CD4-positive, alpha-beta T cell treated with Interleukin-4 for 4 hours (primary cell): Measurements from ENCODE around the gene HS3ST4.

Source experiments
- DNase-seq: peaks from one replicate; pipeline ENCODE4 v3.0.0-alpha.2; 2020

Gene HS3ST4

DNA sequence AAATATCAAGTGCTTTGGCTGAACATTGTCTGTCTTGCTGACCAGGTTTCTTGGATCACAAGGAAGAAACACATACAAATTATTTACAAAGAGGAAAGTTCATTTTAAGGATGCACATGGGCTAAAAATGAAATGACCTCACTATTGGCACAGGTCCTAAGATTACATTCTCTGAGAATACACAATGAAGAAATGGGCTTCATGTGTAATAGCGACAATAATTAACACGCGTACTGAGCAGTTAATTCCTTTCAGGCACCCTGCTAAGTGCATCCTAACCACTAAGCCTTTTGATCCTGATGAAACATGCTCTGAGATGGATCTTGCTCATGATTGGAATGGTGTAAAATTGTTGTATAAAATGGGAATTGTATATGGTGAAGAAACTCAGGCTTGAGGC is 429.0 kb downstream of the HS3ST4 start:
- DNase-seq = no peak

DNA sequence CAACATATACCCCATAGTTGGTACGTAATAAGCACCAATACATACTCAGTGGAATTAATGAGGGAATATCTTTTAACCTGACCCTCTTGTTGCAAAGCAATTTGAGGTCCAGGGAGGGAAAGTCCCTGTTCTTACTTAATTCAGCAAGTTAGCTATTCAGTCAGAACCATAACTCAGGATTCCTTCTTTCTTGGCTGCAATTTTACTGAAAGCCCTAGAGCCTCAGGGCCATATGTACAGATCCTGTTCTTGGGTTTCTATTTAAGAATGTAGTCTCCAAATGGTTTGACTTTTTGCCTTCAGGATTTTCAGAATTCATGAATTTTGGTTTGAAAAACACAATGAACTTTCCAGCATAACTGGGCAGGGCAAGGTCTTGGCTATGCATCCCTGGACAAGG is 436.5 kb downstream of the HS3ST4 start:
- DNase-seq = no peak

DNA sequence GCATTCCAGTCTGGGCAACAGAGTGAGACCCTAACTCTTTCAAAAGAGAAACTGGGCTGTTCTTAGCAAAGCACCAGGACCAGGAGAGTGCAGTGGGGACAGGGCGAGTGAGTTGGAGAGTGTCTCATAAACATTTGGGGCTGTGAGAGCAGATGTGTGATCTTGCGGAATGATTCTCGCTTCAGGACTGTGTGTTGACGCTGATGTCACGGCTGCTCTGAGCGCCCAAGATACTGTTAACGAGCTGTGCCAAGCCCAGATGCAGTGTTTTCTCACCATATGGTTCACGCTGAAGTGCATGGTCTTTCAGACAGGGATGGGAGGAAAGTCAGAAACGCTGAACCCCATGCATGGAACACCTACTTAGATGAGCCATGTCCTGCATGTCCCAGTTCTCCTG is 438.2 kb downstream of the HS3ST4 start:
- no peak for DNase-seq

- no peak for DNase-seq
Measured at GRCh38 chr16:26133416-26134093, 441.8 kb downstream of the HS3ST4 start.

DNA sequence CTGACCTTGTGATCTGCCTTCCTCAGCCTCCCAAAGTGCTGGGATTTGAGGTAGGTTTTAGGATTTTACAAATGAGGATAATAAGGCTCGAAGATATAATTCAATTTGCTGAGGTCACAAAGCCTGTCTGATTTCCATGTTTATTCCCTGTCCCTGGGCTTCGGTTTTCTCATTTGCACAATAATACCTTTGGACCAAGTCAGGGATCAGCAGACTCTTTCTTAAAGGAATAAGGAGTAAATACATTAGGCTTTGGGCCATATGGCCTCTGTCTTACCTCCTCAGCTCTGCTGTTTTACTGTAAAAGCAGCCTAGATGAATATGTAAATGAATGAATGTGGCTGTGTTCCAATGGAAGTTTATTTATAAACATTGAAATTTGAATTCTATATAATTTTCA is 442.8 kb downstream of the HS3ST4 start:
- no peak for DNase-seq

GRCh38 chr16:26137956-26138355 is 446.2 kb downstream of the HS3ST4 start:
- DNase-seq = no peak

- DNase-seq = no peak
Measured at GRCh38 chr16:26139091-26139490, 447.3 kb downstream of the HS3ST4 start.

DNA sequence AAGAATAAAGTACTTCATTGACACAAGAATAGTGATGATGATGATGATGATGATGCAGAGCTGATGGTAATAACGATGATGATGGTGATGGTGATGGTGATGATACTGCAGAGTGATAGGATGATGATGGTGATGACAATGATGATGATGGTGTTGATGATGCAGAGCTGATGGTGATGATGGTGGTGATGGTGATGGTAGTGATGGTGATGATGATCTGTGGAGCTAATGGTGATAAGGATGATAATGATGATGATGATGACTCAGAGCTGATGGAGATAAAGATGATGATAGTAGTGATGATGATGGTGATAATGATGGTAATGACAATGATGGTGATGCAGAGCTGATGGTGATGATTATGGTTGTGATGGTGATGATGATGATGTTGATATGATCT is 448.1 kb downstream of the HS3ST4 start:
- no peak for DNase-seq

DNA sequence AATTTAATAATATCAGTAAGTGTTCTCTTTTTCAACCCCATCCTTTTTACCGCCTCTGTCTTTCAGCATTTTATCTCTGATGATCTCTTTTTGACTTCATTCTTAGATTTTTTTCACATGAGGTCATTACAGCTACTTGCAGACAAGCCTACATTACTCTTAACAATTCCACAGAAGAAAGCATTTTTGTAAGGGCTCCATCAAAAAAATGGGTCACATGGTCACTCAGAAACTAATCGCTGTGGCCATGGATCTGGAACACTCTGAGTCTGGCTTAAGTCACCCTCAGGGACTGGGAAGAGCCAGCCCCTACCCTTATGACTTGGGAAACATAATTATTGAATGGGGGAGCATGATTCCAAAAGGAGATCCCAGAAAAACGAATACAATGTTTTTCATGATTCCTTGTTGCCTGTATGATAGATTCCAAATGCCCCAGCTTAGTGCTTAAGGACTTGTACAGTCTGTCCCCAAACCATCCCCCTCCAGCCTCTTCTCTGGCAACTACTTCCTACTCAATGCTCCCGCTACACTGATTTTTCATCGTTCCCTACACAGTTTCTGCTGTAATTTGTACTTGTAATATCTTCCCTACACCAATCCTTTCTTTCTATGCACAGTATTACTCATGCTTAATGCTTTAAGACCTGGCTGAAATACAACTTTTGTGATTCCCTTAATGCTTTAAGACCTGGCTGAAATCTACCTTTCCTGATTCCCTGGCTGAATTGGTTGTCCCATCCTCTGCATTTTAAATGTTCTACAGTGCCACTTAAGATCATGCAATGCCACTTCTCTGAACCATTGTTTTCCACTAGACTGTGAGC is 457.8 kb downstream of the HS3ST4 start:
- no peak for DNase-seq

DNA sequence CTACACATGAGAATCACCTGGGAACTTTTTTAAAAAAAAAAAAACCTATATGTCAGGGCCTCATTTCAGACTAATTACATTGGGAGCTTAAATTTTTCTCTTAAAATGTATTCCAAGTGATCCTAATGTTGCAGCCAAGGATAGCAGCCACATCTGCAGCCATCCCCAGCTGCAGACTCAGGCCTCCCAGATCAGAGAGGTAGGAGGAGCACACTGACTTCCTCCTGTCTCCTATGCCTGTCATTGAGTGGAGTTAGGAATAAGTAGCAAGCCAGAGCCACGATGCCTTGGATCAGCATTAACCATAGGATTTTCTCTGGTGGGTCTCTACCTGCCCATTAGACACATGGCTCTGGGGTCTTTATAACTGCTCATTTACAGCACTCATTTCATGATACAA is 463.5 kb downstream of the HS3ST4 start:
- no peak for DNase-seq

GRCh38 chr16:26157319-26157718 is 465.6 kb downstream of the HS3ST4 start:
- DNase-seq = no peak

DNA sequence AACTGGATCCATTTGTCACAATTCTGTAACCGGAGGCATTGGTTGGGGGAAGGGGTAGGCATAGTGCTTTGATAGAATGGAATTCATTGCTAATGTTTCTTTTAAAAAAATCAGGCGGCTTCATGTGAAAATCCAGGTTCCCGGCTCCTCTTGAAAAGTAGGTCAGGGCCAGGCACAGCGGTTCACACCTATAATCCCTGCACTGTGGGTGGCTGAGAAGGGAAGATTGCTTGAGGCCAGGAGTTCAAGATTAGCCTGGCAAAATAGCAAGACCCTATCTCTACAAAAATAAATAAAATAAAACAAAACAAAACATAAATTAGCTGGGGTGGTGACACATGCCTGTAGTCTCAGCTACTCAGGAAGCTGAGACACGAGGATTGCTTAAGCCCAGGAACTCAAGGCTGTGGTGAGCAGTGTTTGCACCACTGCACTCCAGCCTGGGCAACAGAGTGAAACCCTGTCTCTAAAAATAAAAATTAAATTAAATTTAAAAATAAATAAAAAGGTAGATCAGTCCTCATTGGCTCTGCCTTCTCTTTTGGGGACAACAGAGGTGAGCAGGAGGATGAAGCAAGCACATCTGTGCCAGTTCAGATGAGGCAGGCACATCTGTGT is 466.5 kb downstream of the HS3ST4 start:
- DNase-seq = no peak

- no peak for DNase-seq
Measured at GRCh38 chr16:26161461-26162180, 469.9 kb downstream of the HS3ST4 start.

DNA sequence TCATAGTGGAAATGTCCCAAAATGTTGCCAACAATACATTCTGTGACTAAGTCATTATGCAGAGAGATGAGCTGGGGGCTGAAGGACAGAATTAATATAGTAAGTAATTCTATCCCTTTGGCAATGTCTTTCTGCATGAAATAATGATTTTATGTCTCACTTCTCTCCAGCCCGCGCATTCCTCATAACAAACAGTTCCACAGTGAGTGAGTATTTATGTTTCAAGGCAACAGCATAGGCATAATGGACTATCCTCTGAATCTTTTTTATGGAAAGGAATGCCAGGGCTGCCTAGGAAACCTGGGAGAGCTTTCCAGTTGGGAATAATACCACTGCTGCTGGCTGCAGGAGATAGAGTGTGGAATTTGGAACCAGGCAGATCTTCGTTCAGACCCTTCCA is 477.7 kb downstream of the HS3ST4 start:
- DNase-seq = no peak

DNA sequence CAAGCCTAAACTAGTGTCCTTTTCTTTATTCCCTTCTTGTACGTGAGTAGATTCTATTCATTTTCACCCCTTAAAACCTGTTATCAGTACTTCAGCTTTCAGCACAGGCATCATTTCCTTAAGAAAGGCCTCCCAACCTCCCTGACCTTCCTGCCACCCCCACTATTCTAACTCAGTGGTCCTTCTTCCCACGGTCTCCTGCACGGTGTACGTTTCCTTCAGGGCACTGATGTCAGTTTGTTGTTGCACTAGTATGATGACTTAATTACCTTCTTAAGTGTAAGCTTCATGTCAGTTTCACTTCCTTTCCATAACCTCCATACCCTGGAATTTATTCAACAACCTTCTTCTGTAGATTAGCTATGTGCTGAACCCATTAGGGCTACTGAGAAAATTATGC is 484.2 kb downstream of the HS3ST4 start:
- DNase-seq = no peak

GRCh38 chr16:26177438-26177837 is 485.7 kb downstream of the HS3ST4 start:
- DNase-seq = no peak

GRCh38 chr16:26178298-26178697 is 486.5 kb downstream of the HS3ST4 start:
- DNase-seq = no peak

- DNase-seq = no peak
Measured at GRCh38 chr16:26186091-26186615, 494.4 kb downstream of the HS3ST4 start.
